ENCODE data around the gene MT1B.
A peak's percentile ranks its signal among the peaks of the same experiment; 100 is the strongest.

Gene MT1B

DNA sequence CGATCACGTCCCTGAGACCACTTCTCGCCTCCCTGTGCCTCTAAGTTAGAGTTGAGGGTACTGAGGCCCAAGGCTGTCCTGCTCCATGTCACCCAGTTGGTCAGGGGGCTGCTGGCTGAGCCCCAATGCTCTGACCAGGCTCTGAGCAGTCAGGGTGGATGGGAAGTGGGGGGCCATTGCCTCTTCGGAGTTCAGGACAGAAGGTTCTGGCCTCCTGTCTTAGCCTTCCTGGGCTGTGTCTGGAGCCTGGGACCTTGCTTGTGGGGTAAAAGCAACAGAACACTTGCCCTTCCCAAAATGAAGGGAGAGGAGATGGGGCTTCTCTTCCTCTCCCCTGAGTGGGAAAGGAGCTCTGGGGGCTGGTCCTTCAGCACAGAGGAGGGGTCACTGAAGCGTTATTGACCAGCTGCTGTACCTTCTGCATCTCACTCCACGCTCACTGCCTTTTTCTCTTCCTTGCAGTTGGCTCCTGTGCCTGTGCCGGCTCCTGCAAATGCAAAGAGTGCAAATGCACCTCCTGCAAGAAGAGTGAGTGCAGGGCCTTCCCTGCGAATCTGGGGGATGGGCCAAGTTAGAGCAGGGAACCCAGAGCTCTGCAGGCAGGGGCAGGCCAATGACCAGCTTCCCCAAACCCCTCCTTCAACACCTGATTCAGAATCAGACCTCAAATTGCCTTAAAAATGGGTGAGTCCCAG is 31.2 kb downstream of the MT1B start:
- H3K4me3 ChIP-seq (ENCODE audit: low read length in 2 of 2), result peak overlapping the region; percentile 48 to 78
- H3K23ac ChIP-seq (ENCODE audit: low read depth, low read length, poor library complexity), result no peak overlapping the region
- H3K4me2 ChIP-seq (ENCODE audit: insufficient read depth, low read length, poor library complexity, severe bottlenecking), result peak overlapping the region; percentile 87
- H3K9me3 ChIP-seq (replicated peaks in 1 of 2; ENCODE audit: control insufficient read depth in 2 of 2, insufficient read depth in 1 of 2, low read depth in 1 of 2, low read length in 2 of 2), result peaks cover 0 to 5% of the 10 kb centered on the region in 2 donors
- no peaks in the 10 kb centered on the region for H3K79me1 ChIP-seq (ENCODE audit: low read depth, low read length)
- peaks cover 0 to 53% (median 15%) of the 10 kb centered on the region in 3 experiments for H3K27me3 ChIP-seq (ENCODE audit: control insufficient read depth in 3 of 3, insufficient read depth in 3 of 3, low read depth in 1 of 3, low read length in 3 of 3)
- H4K91ac ChIP-seq (ENCODE audit: low read depth, low read length, poor library complexity), result no peak overlapping the region
- H4K8ac ChIP-seq (ENCODE audit: low read depth, low read length), result no peak overlapping the region
- peak overlapping the region; percentile 64 for H3K9ac ChIP-seq (ENCODE audit: low read depth, low read length, poor library complexity)
- H3K27ac ChIP-seq (replicated peaks; ENCODE audit: low read length), result no peak overlapping the region
- H3K36me3 ChIP-seq (replicated peaks in 1 of 2; ENCODE audit: control insufficient read depth in 2 of 2, insufficient read depth in 2 of 2, low read length in 2 of 2), result no peaks in the 10 kb centered on the region
- no peak overlapping the region for H2AK5ac ChIP-seq (ENCODE audit: low read depth, low read length)
- peak overlapping the region; percentile 14 for H3K4ac ChIP-seq (ENCODE audit: low read length)
- no peak overlapping the region for H2BK5ac ChIP-seq (ENCODE audit: low read length)
- peak overlapping the region; percentile 94 for H2AFZ ChIP-seq (ENCODE audit: low read length)
- H3K4me1 ChIP-seq (ENCODE audit: control insufficient read depth in 2 of 2, insufficient read depth in 1 of 2, low read depth in 1 of 2, low read length in 2 of 2), result peaks cover 12 to 18% of the 10 kb centered on the region in 2 donors
- peak overlapping the region; percentile 22 for H2BK15ac ChIP-seq (ENCODE audit: low read length)
- H3K18ac ChIP-seq (ENCODE audit: low read length), result peak overlapping the region; percentile 58
- no peak overlapping the region for H2BK12ac ChIP-seq (ENCODE audit: low read length)
- H3K14ac ChIP-seq (ENCODE audit: low read length), result no peak overlapping the region
- DNase-seq (ENCODE audit: low spot score), result no peak
- H2BK120ac ChIP-seq (ENCODE audit: low read depth, low read length), result no peak overlapping the region
- no CpG with 5 or more reads among the region's 8 CpGs for WGBS, 2 donors (ENCODE audit: extremely low coverage in 2 of 2, insufficient read length in 2 of 2, insufficient replicate concordance in 1 of 2)

DNA sequence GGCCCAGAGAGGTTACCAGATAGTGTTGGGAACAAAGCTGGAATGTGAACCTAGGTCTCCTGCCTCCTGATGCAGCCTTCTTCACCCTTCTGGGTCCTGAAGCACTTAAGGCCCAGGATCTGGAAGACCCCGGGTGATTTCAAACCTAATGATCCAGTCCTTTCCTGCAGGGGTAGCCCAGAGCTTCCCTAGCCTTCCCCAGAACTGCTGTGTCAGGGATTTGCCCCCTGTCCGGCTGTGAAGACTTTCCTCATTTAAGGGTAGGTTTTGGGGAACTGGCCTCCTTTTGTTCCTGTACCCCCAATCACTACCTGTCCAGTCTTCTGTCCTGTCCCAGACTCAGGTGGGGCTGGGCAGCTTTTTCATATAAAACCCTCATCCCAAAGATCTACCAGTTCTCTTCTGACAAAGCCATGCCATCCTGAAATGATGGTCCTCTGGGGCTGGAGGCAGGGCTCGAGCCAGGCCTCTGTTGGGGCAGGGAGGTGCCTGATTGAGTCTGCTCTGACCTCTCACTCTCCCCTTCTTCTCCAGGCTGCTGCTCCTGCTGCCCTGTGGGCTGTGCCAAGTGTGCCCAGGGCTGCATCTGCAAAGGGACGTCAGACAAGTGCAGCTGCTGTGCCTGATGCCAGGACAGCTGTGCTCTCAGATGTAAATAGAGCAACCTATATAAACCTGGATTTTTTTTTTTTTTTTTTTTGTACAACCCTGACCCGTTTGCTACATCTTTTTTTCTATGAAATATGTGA is 31.9 kb downstream of the MT1B start:
- peaks cover 0 to 5% of the 10 kb centered on the region in 2 donors for H3K9me3 ChIP-seq (replicated peaks in 1 of 2; ENCODE audit: control insufficient read depth in 2 of 2, insufficient read depth in 1 of 2, low read depth in 1 of 2, low read length in 2 of 2)
- H2BK5ac ChIP-seq (ENCODE audit: low read length), result no peak overlapping the region
- no CpG with 5 or more reads among the region's 5 CpGs for WGBS, 2 donors (ENCODE audit: extremely low coverage in 2 of 2, insufficient read length in 2 of 2, insufficient replicate concordance in 1 of 2)

DNA sequence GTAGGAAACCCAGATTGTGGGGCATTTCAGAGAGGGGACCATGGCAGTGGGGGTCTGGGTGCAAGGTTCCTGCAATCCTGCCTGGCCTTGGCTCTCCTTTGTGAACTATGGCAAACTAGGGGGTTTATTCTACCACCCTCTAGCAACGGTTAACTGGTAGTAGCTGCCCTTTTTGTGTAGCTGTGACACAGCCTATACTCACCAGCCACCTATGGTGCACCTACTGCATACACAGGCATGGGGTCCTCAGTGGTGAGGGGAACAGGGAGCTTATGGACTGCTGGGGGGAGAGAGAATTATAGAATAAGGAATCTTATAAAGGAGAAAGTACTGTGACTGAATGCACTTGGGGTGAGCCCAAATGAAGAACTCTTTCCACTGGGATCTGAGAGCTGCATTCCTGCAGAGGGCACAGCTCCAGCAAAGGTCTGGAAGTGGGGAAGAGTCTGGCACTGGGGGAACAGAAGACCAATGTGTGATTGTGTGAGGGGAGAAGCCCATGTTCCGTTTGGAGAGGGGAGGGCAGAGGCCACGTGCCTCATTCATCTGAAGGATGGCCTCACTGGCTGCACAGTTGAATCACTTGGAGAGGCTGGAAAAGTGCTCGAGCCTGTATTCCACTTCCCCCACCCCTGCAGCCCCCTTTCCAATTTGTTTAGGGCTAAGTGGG is 32.7 kb downstream of the MT1B start:
- DNase-seq (ENCODE audit: low spot score), result no peak
- Histone ChIP-seq H3K79me1 (ENCODE audit: low read depth, low read length) (no peaks in the 10 kb centered on the region), H3K36me3 (replicated peaks in 1 of 2; ENCODE audit: control insufficient read depth in 2 of 2, insufficient read depth in 2 of 2, low read length in 2 of 2) (no peaks in the 10 kb centered on the region), H2AFZ (ENCODE audit: low read length) (no peak overlapping the region), H2BK5ac (ENCODE audit: low read length) (no peak overlapping the region), H3K4ac (ENCODE audit: low read length) (no peak overlapping the region), H3K4me1 (ENCODE audit: control insufficient read depth in 2 of 2, insufficient read depth in 1 of 2, low read depth in 1 of 2, low read length in 2 of 2) (peaks cover 12 to 18% of the 10 kb centered on the region in 2 donors), H2BK12ac (ENCODE audit: low read length) (no peak overlapping the region), H2BK15ac (ENCODE audit: low read length) (no peak overlapping the region), H4K91ac (ENCODE audit: low read depth, low read length, poor library complexity) (no peak overlapping the region), H3K27ac (replicated peaks; ENCODE audit: low read length) (no peak overlapping the region), H2BK120ac (ENCODE audit: low read depth, low read length) (no peak overlapping the region), H3K23ac (ENCODE audit: low read depth, low read length, poor library complexity) (no peak overlapping the region), H3K9ac (ENCODE audit: low read depth, low read length, poor library complexity) (no peak overlapping the region), H3K9me3 (replicated peaks in 1 of 2; ENCODE audit: control insufficient read depth in 2 of 2, insufficient read depth in 1 of 2, low read depth in 1 of 2, low read length in 2 of 2) (peaks cover 0 to 5% of the 10 kb centered on the region in 2 donors), H3K18ac (ENCODE audit: low read length) (no peak overlapping the region), H3K4me2 (ENCODE audit: insufficient read depth, low read length, poor library complexity, severe bottlenecking) (no peak overlapping the region), H3K14ac (ENCODE audit: low read length) (no peak overlapping the region), H3K4me3 (ENCODE audit: low read length in 2 of 2) (no peak overlapping the region), H3K27me3 (ENCODE audit: control insufficient read depth in 3 of 3, insufficient read depth in 3 of 3, low read depth in 1 of 3, low read length in 3 of 3) (peaks cover 0 to 45% (median 15%) of the 10 kb centered on the region in 3 experiments), H2AK5ac (ENCODE audit: low read depth, low read length) (no peak overlapping the region), H4K8ac (ENCODE audit: low read depth, low read length) (no peak overlapping the region)
- no CpG with 5 or more reads among the region's 4 CpGs for WGBS, 2 donors (ENCODE audit: extremely low coverage in 2 of 2, insufficient read length in 2 of 2, insufficient replicate concordance in 1 of 2)

More for the DNA sequence above, 31.9 kb downstream of the MT1B start:
- H3K9ac ChIP-seq (ENCODE audit: low read depth, low read length, poor library complexity), result peak overlapping the region; percentile 24
- no peaks in the 10 kb centered on the region for H3K79me1 ChIP-seq (ENCODE audit: low read depth, low read length)
- no peak overlapping the region for H2AK5ac ChIP-seq (ENCODE audit: low read depth, low read length)
- no peak overlapping the region for H3K18ac ChIP-seq (ENCODE audit: low read length)
- no peak overlapping the region for H4K91ac ChIP-seq (ENCODE audit: low read depth, low read length, poor library complexity)
- H3K36me3 ChIP-seq (replicated peaks in 1 of 2; ENCODE audit: control insufficient read depth in 2 of 2, insufficient read depth in 2 of 2, low read length in 2 of 2), result no peaks in the 10 kb centered on the region
- H2BK15ac ChIP-seq (ENCODE audit: low read length), result no peak overlapping the region
- H2BK120ac ChIP-seq (ENCODE audit: low read depth, low read length), result no peak overlapping the region
- H2BK12ac ChIP-seq (ENCODE audit: low read length), result no peak overlapping the region
- H4K8ac ChIP-seq (ENCODE audit: low read depth, low read length), result no peak overlapping the region
- H3K23ac ChIP-seq (ENCODE audit: low read depth, low read length, poor library complexity), result no peak overlapping the region
- no peak overlapping the region for H3K14ac ChIP-seq (ENCODE audit: low read length)
- no peak overlapping the region for H3K27ac ChIP-seq (replicated peaks; ENCODE audit: low read length)
- no peak overlapping the region for H3K4me2 ChIP-seq (ENCODE audit: insufficient read depth, low read length, poor library complexity, severe bottlenecking)
- peaks cover 12 to 18% of the 10 kb centered on the region in 2 donors for H3K4me1 ChIP-seq (ENCODE audit: control insufficient read depth in 2 of 2, insufficient read depth in 1 of 2, low read depth in 1 of 2, low read length in 2 of 2)
- H3K27me3 ChIP-seq (ENCODE audit: control insufficient read depth in 3 of 3, insufficient read depth in 3 of 3, low read depth in 1 of 3, low read length in 3 of 3), result peaks cover 0 to 48% (median 15%) of the 10 kb centered on the region in 3 experiments
- no peak overlapping the region for H3K4me3 ChIP-seq (ENCODE audit: low read length in 2 of 2)
- DNase-seq (ENCODE audit: low spot score), result no peak
- no peak overlapping the region for H2AFZ ChIP-seq (ENCODE audit: low read length)
- H3K4ac ChIP-seq (ENCODE audit: low read length), result no peak overlapping the region
